Peyer's patch (tissue), 4 donors: ENCODE measurements around the gene TEAD4. TPM values are rescaled to one million over a fixed set of nuclear protein-coding genes. Genes with fewer than 3 reads are reported as not detected.

Experiments used
- DNase-seq, 3 donors: peaks; one replicate each; pipeline ENCODE4 v3.0.0-alpha.2; 2017 to 2019
- H3K27ac ChIP-seq, 4 donors: fragments of 200-600 bp; sonication (generic); one replicate each; pipeline ENCODE4 v1.5.1; 2016 to 2019
- H3K27me3 ChIP-seq, 2 donors: fragments of 200-600 bp; sonication (generic); one replicate each; pipeline ENCODE4 v1.5.1; 2019
- H3K36me3 ChIP-seq, 3 donors: fragments of 200-600 bp; sonication (generic); one replicate each; pipeline ENCODE4 v1.5.1; 2016 to 2019
- H3K4me1 ChIP-seq, 4 donors: fragments of 200-600 bp; sonication (generic); one replicate each; pipeline ENCODE4 v1.5.1; 2016 to 2019
- H3K4me3 ChIP-seq, 4 donors: fragments of 200-600 bp; sonication (generic); 1 replicate in 3 of 4; 2 replicates in 1 of 4; pipeline ENCODE4 v1.5.1; 2016 to 2019; ENCODE audit warnings: mild to moderate bottlenecking in 1 of 4
- H3K9me3 ChIP-seq, 4 donors: fragments of 200-600 bp; sonication (generic); one replicate each; pipeline ENCODE4 v1.5.1; 2016 to 2019; ENCODE audit warnings: mild to moderate bottlenecking in 1 of 4
- POLR2A ChIP-seq, 2 donors: fragments of 450-650 bp; IDR thresholded peaks; one replicate each; pipeline ENCODE4 v1.5.1; 2017; ENCODE audit warnings: antibody characterized with exemption in 2 of 2, mild to moderate bottlenecking in 2 of 2, moderate library complexity in 2 of 2
- total RNA-seq, 4 donors: library from RNA; depleted of rRNA; stranded (reverse); fragments of >200 nt; gene quantifications; one replicate each; pipeline ENCODE4 v1.1.0, GENCODE V29; 2016
- TF ChIP-seq, protein P1 (sequence below), 6 experiments: fragments of 450-650 bp in 4 of 6; fragments of 200-600 bp in 2 of 6; sonication (generic) in 1 of 6; IDR thresholded peaks; one replicate each; pipeline ENCODE4 v1.5.1; 2017 to 2019; ENCODE audit warnings: antibody characterized with exemption in 6 of 6, mild to moderate bottlenecking in 3 of 6, moderate library complexity in 1 of 6

Gene TEAD4
- total RNA-seq, 4 donors from 2014 or later, result 4.3 to 6.6 (median 5.1) TPM

DNA sequence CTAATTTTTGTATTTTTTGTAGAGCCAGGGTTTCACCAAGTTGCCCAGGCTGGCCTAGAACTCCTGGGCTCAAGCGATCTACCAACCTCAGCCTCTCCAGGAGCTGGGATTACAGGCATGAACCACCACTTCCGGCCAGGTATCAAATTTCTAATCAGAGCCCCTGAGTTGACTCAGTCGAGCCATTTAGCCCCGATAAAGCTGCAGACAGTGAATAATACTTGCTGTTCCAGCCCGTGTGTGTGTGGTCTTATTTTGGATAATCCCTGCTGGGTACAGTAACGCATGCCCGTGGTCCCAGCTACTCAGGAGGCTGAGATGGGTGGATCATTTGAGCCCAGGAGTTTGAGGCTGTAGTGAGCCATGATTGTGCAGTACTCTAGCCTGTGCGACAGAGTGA is 57.0 kb downstream of the TEAD4 start:
- H3K27me3 ChIP-seq, result no peaks in the 10 kb centered on the region

DNA sequence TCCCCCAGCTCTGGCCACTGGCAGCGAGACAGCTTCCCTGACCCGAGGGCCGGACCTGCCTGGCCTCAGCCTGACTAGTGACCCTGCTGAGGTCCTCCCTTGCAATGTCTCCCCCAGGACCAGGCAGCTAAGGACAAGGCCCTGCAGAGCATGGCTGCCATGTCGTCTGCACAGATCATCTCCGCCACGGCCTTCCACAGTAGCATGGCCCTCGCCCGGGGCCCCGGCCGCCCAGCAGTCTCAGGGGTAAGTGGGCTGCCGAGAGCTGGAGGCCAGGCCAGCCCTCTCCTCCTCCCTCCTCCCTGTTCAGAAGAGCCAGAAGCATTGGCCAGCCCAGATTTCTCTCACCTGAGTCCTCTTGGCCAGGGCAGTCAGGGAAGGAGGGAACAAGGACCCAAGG is 58.1 kb downstream of the TEAD4 start:
- H3K27ac ChIP-seq, result no peak overlapping the region
- TF ChIP-seq, protein P1, sequence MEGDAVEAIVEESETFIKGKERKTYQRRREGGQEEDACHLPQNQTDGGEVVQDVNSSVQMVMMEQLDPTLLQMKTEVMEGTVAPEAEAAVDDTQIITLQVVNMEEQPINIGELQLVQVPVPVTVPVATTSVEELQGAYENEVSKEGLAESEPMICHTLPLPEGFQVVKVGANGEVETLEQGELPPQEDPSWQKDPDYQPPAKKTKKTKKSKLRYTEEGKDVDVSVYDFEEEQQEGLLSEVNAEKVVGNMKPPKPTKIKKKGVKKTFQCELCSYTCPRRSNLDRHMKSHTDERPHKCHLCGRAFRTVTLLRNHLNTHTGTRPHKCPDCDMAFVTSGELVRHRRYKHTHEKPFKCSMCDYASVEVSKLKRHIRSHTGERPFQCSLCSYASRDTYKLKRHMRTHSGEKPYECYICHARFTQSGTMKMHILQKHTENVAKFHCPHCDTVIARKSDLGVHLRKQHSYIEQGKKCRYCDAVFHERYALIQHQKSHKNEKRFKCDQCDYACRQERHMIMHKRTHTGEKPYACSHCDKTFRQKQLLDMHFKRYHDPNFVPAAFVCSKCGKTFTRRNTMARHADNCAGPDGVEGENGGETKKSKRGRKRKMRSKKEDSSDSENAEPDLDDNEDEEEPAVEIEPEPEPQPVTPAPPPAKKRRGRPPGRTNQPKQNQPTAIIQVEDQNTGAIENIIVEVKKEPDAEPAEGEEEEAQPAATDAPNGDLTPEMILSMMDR (IDR thresholded peaks at IDR 0.05), result no peak
- no peak for TF ChIP-seq POLR2A (IDR thresholded peaks at IDR 0.05)
- DNase-seq, result no peak
- no peak overlapping the region for H3K4me3 ChIP-seq
- no peaks in the 10 kb centered on the region for H3K36me3 ChIP-seq
- H3K27me3 ChIP-seq, result no peaks in the 10 kb centered on the region
- no peaks in the 10 kb centered on the region for H3K9me3 ChIP-seq
- H3K4me1 ChIP-seq, result no peaks in the 10 kb centered on the region

More for the DNA sequence above, 57.0 kb downstream of the TEAD4 start:
- no peaks in the 10 kb centered on the region for H3K4me1 ChIP-seq
- H3K4me3 ChIP-seq, result no peak overlapping the region
- no peaks in the 10 kb centered on the region for H3K9me3 ChIP-seq
- TF ChIP-seq, protein P1 (IDR thresholded peaks at IDR 0.05), result no peak
- no peak for TF ChIP-seq POLR2A (IDR thresholded peaks at IDR 0.05)
- H3K36me3 ChIP-seq, result no peaks in the 10 kb centered on the region
- DNase-seq, result no peak
- no peak overlapping the region for H3K27ac ChIP-seq

DNA sequence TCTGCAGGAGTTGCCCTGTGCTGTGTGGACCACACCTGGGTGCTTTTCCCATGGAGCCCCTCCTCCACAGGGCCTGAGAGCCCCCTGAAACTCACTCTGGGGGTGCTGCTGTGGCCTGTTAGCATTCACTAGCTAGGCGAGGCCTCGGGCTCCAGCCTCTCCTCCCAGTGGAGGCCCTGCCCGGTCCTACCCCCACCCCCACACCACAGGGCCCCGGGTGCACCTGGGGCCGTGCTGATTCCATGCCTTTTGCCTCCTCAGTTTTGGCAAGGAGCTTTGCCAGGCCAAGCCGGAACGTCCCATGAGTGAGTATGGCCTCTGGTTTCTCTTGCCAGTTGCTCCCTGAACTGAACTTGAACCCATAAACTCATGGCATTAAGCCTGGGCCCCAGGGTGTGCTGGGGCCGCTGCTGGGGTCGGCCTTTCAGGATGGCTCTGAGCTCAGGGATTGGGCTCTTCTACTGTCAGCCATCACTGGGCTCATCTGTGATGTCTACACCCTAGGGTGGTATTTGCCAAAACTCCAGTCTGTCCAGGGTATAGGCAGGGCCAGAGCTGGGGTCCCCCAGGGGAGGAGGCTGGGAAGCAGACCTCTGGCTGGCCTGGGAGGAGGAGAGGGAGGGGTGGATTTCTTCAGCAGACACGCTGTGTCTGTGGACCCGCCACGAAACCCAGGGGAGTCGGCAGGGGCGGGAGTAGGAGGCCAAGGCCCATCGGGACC is 59.2 kb downstream of the TEAD4 start:
- TF ChIP-seq, protein P1 (IDR thresholded peaks at IDR 0.05), result no peak
- TF ChIP-seq POLR2A (IDR thresholded peaks at IDR 0.05), result no peak
- no peaks in the 10 kb centered on the region for H3K27me3 ChIP-seq
- H3K4me3 ChIP-seq, result no peak overlapping the region
- no peak for DNase-seq
- H3K36me3 ChIP-seq, result no peaks in the 10 kb centered on the region
- no peaks in the 10 kb centered on the region for H3K9me3 ChIP-seq
- H3K4me1 ChIP-seq, result no peaks in the 10 kb centered on the region
- no peak overlapping the region for H3K27ac ChIP-seq

DNA sequence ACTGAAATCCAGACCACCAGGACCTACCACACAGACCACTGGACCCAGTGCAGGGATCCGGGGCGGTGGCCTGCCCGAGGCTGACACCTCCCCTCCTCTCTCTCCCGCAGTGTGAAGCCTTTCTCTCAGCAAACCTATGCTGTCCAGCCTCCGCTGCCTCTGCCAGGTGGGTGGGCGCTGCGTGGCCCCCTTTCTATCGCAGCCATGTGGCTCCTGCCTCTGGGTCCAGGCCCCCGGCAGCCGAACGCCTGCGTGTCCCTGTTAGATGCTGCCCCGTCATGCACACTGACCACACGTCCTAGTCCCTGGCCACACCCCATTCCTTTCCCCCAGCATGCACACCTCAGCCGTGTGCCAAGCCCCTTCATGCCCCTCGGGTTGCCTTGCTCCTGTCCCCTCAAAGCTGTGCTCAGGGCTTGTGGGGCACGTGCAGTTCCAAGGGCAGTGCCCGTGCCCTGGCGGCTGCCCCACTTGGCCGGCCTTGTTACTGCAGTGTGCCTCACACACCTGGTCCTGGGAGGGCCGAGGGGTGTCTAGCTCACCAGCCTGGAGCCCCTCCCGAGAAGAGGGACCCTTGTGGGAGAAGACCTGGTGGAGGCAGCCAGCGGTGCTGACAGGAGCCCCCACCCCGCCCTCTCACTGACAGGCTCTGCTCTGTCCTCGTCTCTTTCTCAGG is 59.9 kb downstream of the TEAD4 start:
- H3K4me3 ChIP-seq, result no peak overlapping the region
- no peak for DNase-seq
- TF ChIP-seq, protein P1 (IDR thresholded peaks at IDR 0.05), result no peak
- TF ChIP-seq POLR2A (IDR thresholded peaks at IDR 0.05), result no peak
- no peaks in the 10 kb centered on the region for H3K27me3 ChIP-seq
- H3K4me1 ChIP-seq, result no peaks in the 10 kb centered on the region
- no peak overlapping the region for H3K27ac ChIP-seq
- no peaks in the 10 kb centered on the region for H3K9me3 ChIP-seq
- H3K36me3 ChIP-seq, result no peaks in the 10 kb centered on the region

DNA sequence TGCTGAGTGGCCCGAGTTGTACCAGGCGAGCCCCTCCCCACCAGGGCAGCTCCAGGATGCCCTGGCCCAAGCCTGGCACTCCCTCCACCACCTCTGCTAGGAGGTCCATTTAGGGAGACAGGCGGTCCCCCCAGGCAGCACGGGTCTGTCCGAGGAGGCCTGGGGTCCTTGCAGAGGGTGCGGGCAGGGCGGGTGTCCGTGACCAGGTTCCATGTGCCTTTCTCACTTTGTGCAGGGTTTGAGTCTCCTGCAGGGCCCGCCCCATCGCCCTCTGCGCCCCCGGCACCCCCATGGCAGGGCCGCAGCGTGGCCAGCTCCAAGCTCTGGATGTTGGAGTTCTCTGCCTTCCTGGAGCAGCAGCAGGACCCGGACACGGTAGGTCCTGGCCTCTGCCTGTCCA is 61.2 kb downstream of the TEAD4 start:
- Histone ChIP-seq H3K9me3 (no peaks in the 10 kb centered on the region), H3K27me3 (no peaks in the 10 kb centered on the region), H3K36me3 (no peaks in the 10 kb centered on the region), H3K4me3 (no peak overlapping the region), H3K27ac (peak overlapping the region in 2 of 4 donors; percentile 17 to 47), H3K4me1 (no peaks in the 10 kb centered on the region)
- no peak for DNase-seq
- TF ChIP-seq, protein P1 (IDR thresholded peaks at IDR 0.05), result no peak
- TF ChIP-seq POLR2A (IDR thresholded peaks at IDR 0.05), result no peak
